Fibroblast of the conjunctiva (primary cell): ENCODE measurements around the gene OLFM2.
"Not testable (repeated sequence)": the region's sequence is repeated elsewhere in the genome, so short reads cannot be mapped to it uniquely, and the experiment has no call there.

Source experiments
- DNase-seq: peaks from one replicate; pipeline ENCODE4 v3.0.0-alpha.2; 2010; ENCODE audit warnings: low read depth

OLFM2 gene

DNA sequence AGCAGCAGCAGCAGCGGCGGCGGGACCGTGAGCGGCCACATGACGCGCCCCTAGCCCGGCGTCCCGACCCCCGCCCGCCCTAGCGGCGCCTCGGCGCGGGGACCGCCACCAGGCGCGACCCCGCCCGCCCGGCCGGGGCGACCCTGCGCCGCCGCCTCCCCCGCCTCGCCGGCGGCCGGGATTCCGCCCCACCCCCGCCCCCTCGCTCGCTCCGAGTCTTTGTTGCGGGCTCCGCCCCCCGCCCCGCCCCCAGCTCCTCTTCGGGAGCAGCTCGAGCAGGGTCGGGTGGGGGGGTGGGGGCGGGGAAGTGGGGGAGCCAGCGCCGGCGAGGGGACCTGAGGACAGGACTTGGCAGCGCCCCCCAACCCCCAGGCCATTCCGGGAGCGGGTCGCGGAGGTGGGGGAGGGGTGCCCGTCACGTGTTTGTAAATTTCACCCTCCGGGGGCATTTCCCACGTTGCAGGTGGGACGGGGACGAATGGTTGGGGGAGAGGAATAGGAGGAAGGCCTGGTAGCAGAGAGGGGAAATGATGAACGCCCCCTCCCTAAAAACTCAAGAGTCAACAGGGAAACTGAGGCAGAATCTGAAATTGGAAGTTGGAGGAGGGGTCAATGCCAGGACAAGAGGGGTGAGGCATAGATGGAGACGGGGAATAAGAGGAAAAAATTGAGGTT is at the start of gene OLFM2:
OLFM2 (minus strand) TSS at position 190 of the 675 bp plus-strand sequence; CDS start at position 41, 149 bp downstream.
- DNase-seq, result no peak

DNA sequence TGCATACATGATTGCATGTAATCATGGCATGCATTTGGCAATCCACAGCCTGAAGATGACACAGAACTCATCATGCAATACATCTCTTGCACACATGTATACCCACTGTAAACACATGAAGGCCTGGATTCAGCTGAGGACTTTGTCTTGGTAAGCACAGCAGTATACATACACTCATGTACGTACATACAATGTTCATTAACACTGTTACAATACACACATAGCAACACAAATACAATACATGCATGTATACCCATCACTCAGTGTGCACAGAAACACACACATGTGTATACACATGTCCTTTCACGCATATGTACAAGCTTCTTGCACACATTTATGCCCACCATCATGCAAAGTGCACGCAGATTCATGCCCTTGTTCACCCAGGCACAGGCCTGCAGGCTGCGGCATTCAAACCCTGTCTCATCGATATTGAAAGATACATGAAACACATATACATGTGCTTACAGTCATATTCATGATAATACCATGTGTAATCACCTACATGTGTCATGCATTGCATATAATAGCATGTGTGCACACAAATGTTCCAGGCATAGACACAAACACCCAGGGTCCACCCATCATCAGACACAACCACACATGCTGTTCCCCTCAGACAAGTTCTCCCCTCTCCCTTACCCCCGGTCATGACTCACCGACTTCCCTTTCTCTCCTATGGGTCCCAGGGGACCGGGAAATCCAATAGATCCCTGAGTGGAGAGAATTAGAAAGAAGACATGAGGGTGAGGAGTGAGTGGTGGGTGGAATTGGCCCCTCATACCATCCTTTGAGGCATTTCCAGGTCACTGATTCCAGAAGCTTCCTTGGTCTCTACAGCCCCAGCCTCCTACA is 45.3 kb upstream of the OLFM2 start:
- no peak for DNase-seq

DNA sequence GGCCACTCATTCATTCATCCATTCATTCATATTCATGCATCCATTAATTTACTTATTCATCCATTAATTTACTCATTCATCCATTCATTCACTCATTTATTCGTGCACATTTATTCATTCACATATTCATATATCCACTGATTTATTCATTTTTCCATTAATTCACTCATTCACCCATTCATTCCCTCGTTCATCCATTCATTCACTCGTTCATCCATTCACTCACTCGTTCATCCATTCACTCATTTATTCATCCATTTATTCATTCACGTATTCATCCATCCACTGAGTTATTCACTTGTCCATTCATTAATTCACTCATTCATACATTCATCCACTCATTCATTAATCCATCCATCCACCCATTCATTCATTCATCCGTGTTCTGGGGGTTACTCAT is 35.8 kb upstream of the OLFM2 start:
- no peak for DNase-seq

DNA sequence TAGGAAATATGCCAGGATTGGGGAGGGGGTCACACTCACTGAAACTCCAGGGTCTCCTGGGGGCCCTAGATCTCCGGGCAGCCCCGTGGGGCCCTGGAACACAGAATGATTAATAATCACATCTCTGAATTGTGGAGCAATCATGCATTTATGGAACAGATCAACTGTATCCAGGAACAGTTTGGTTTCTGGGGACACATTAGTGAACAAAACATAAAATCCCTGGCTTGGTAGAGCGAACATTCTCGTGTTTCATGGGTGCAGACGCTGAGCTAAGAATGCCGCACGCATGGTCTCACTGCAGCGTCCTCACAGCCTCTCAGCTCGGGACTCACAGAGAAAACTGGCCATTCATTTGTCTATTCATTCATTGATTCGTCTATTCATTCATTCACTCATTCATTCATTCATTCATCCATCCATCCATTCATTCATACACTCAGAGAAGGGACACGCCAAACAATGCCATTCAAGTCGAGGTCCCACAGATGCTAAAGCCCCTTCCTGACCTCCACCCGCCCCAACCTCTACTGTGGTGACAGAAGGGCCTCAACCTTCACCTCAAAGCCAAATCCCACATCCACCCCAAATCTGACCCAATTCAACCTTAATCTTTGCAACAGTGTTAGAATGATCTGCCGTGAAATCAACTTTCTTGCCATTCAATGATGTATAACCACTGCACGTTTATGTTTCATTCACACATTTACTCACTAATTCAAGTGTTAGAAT is 35.0 kb upstream of the OLFM2 start:
- no peak for DNase-seq

DNA sequence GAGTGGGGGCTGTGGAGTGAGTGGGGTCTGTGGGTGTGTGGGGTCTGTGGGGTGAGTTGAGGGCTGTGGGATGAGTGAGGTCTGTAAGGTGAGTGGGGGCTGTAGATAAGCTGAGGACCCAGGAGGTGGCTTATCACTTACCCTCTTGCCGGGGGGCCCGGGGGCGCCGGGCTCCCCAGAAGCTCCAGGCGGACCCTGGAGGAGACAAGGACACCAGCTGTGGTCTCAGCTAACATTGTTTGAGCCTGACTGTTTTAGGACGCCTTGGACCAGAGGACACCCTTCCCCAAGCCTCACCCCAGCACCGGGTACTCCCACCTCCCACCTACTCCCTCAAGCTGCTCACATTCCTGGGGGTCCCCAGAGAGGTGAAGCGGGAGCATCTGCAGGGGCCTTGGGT is 34.2 kb upstream of the OLFM2 start:
- DNase-seq, result no peak

DNA sequence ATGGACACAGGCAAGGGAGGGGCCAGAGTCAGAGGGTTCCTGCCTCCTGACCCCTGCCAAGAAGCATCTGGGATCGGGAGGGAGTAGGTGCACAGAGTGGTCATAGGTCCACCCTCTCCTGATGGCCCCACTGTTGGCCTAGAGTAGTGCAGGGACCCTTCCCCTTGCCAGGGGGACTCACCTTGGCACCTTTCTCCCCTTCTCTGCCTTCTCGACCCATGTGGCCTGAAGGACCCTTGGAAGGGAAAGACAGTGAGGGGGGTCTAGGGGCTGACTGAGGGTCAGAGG is 33.3 kb upstream of the OLFM2 start:
- no peak for DNase-seq

DNA sequence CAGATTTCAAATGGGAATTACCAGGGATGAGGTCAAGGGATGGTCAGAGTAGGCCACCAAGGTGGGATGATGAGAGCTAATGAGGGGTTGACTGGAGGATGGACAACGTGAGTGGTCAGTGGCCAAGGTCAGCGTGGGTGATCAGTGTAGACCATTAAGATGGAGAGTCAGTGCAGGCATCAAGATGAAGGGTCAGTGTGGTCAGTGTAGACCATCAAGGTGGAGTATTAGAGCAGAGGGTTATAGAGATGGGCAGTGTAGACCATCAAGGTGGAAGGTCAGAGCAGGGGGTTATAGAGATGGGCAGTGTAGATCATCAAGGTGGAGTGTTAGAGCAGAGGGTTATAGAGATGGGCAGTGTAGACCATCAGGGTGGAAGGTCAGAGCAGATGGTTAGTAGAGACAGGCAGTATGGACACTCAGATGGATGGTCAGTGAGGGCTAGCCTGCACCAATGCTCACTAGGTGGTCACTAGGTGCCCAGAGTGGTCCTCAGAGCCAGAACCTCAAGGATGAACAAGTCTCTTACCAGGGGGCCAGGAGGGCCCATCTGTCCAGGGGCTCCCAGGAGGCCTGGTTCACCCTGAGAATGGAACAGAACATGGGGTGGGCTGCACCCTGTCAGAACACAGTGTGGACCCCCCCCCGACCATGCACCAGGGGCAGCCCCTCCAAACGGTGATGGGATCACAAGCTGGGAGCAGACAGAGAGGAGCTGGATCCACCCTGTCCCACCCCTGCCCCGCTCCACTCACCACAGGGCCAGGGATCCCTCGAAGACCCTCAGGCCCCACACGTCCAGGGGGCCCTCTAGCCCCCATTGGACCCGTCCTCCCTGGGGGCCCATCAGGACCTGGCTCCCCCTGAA is 32.7 kb upstream of the OLFM2 start:
- DNase-seq, result no peak

DNA sequence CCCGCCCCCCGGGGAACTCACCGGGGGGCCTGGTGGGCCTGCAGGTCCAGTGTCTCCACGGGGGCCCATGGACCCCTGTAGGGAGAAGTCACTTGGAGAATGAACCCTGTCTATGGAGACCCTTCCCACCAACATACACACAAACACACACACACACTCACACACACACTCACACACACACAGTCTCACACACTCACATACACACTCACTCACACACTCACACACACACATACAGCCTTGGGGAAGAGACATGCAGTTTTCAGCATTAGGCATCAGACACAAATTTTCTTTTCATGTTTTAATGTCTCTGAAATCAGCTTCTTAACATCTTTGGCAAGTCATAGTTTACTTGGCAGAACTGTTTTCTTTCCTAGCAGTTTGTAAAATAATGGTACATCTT is 31.0 kb upstream of the OLFM2 start:
- DNase-seq, result no peak

DNA sequence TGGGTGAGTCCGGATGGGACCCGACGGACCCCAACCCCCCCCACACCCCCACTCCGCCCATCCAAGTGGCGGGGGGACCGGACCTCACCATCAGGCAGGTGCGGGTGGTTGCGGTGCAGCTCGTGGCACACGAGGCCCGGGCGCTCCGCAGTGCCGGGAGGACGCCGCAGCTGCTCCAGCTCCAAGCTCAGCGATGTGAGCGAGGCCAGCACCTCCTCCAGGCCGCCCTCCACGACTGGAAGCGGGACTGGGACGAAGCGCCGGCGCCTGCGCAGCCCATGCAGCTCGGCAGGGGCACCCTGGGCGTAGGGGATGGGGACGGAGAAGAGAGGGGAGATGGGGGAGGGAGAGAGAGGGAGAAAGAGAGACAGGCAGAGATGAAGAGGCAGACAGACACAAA is 30.1 kb upstream of the OLFM2 start:
- no peak for DNase-seq

DNA sequence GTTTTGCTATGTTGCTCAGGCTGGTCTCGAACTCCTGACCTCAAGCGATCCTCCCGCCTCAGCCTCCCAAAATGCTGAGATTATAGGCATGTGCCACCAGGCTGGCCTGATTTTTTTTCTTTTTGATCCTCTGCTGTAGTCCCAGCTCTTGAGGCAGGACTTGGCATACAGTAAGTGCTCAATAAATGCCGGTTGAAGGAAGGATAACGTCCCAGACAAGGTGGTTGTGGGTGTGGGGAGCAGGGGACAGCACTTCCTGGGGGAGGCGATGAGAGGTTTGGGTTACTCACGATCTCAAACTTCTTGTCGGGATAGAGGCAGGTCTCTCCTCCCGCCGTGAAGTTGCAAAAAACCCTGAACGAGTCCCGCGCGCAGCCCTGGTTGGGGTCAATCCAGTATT is 29.7 kb upstream of the OLFM2 start:
- no peak for DNase-seq

DNA sequence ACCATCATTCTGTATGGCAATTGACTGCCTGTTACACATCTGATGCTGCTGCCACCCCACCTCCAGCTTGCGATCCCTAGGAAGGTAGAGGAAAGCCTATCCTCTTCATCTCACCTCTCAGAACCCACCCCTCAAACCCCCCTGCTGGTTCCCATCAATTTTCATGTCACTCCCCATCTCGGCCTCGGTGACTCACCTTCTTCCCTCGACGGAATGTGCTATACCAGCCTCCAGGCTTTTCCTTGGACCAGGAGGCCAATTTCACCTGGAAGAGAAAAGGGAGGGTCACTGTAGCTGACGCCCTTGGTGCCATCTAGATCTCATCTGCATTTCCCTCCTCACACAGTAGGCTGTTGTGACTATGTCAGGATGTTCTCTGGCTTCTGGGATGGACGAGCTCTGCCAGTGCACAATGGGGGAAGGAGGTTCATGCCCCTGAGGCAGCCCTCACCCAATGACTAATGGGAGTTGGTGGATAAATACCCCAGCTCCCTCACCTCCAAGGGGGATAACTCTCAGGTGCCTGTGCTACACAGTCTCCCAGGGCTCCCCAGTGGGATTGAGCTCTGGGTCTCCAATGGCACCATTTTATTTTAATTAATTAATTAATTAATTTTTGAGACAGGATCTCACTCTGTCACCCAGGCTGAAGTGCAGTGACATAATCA is 26.4 kb upstream of the OLFM2 start:
- no peak for DNase-seq

DNA sequence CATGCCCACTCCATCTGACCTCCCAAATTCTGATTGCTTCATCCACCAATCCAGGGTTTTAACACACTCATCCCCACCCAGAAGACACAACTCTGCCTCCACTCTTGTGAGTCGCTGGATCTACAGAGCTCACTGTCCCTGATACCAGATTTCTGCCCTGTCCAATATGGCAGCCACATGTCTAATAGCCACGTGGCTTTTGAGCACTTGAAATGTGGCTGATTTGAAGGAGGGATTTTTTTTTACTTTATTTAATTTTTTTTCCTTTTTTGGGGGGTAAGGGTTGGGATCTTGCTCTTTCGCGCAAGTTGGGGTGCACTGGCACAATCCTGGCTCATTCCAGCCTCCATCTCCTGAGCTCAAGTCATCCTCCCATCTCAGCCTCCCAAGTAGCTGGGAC is 24.8 kb upstream of the OLFM2 start:
- no peak for DNase-seq

DNA sequence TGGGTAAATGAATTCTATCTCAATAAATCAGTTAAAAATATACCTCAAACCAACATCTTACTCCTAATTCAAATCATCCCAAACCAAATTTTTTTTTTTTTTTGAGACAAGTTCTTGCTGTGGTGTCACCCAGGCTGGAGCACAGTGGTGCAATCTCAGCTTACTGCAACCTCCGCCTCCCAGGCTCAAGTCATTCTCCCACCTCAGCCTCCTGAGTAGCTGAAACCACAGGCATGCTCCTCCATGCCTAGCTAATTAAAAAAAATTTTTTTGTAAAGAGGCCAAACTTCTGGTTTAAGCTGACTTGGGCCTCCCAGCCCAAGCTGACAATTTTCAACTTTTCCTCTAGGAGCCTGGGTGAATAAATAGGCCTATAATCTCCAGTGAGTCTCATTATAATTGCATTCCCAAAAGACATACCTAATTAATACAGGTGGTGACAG is 22.1 kb upstream of the OLFM2 start:
- peak; percentile 80 for DNase-seq

DNA sequence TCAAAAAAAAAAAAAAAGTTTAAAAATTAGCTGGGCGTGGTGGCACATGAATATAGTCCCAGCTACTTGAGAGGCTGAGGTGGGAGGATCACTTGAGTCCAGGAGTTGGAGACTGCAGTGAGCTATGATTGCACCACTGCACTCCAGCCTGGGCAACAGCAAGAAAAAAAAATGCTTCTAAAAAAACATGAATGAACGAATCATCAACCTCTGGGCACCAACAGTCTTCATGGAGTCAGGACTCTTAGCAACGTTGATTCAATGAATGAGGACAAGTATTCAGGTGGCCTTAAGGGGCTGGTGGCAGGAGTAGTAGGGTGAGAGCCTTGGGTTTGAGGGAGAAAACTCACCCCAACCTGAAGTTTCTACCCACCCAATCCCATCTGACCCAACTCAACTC is 20.6 kb upstream of the OLFM2 start:
- no peak for DNase-seq

DNA sequence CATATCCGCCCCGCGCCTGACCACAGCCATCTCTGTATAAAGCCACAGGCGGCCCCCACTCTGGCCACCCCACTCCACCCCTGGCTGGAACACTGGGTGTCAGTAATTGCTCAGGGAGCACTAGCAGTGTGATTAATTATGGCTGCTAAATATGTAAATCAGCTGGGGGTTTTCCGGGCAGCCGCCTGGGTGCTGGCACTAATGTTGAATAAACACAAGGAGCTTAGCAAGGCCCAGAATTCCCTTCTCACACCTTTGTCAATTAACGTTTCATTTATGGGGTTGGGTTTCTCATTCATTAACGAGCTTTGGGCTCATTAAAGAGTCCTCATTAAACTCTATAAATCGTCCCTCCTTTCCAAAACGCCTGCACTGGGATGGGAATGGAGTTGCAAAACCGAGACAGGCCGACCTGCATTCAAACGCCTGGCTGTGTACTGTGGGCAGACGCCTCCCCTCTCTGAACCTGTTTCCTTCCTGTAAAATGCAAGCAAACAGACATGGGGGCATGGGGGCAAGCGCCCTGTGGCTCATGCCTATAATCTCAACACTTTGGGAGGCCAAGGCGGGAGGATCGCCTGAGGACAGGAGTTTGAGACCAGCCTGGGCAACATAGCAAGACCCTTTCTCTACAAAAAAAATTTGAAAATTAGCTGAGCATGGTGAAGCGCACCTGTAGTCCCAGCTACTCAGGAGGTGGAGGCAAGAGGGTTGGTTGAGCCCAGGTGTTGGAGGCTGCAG is 17.7 kb upstream of the OLFM2 start:
- no peak for DNase-seq

DNA sequence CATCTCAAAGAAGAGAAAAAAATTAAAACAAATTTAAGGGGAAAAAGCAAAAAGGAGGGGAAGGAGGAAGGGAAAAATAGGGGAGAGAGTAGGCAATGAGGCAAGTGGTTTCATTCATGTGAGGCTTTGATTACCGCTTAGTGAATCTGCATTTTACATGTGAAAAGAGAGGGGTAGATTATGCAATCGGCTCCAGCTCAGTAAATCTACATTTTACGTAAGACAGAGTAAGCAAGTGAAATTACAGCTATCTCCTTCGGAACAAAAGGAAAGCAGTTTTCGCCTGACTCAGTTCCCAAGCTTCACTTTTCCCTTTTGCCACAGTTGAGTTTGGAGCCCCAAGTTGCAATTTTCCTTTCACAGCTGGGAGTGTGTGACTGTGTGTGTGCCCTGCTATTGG is 16.0 kb upstream of the OLFM2 start:
- no peak for DNase-seq

DNA sequence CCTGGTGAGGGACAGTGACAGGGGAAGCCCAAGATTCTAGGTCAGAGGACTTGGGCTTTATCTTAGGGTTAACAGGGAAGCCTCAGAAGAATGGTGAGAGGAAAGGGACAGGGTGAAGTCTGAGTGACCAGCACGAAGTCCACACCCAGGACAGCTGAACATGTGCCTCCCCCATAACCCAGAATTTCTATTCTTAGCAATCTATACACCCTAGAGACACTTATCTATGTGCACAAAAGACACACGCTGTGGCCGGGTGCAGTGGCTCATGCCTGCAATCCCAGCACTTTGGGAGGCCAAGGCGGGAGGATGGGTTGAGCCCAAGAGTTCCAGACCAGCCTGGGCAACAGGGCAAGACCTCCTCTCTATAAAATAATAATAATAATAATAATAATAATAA is 11.1 kb upstream of the OLFM2 start:
- no peak for DNase-seq

DNA sequence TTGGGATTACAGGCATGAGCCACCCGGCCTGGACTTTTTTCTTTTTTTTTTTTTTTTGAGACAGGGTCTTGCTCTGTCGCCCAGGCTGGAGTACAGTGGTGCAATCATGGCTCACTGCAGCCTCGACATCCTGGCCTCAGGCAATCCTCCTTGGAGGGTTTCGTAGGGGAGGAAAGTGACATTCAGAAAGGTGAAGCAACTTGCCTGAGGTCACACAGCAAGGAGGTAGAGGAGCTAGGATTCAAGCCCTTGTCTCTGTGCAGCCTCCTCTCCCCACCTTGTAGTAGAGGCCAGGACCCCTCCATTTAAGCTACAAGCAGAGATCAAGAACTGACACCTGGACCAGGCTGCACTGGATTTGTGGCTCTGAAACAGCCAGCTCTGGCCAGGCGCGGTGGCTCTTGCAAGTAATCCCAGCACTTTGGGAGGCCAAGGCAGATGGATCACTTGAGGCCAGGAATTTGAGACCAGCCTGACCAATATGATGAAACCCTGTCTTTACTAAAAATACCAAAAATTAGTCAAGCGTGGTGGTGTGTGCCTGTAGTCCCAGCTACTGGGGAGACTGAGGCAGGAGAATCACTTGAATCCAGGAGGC is 10.3 kb upstream of the OLFM2 start:
- not testable (repeated sequence) for DNase-seq

DNA sequence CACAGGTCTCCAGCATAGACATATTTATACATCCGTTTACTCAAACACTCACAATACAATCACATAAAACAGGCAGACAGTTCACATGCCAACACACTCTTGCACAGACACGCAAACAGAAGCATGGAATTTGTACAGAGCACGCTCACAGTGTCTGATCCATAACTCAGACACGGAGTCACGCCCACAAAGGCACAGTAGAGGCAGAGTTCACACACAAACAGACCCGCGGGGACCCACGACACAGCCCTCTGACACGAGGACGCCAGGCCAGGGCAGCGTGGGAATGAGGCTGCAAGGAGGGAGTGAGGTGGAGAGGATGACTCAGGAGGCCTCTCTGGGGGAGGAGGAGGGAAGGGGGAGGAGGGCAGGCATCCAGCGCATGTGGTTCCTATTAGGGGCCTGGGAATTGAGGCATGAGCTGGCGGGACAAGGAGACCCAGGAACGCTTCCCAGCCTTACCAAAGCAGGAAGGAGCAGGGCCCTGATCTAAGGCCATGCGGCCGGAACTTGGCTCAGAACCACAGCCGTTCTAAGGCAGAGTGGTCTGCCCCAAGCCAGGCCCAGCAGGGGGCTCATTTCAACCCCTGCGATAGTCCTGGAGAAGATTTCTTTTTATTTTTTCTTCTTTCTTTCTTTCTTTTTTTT is 9.1 kb upstream of the OLFM2 start:
- peak; percentile 97 for DNase-seq

DNA sequence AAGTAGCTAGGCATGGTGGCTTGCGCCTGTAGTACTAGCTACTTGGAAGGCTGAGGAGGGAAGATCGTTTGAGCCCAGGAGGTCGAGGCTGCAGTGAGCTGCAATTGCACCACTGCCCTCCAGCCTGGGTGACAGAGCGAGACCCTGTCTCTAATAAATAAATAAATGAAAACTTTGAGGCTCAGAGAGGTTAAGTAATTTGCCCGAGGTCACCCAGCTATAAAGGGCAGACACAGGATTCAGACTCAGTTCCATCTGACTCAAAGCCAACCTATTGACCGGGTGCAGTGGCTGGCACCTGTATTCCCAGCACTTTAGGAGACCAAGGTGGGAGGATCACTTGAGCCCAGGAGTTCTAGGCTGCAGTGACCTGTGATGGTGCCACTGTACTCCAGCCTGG is 7.4 kb upstream of the OLFM2 start:
- DNase-seq, result no peak
